Ovary (tissue), 9 donors: Measurements from ENCODE around the gene ERGIC2. TPM values are rescaled to one million over a fixed set of nuclear protein-coding genes. Genes with fewer than 3 reads are reported as not detected.

ENCODE experiments used
- DNase-seq, 5 donors: peaks; one replicate each; pipeline ENCODE4 v3.0.0-alpha.2; 2019 to 2020
- H3K27ac ChIP-seq, 2 donors: fragments of 200-600 bp; one replicate each; pipeline versions ENCODE4 v1.5.1 to v1.8.0; 2019 to 2022
- H3K27me3 ChIP-seq: fragments of 200-600 bp; one replicate; pipeline ENCODE4 v1.8.0; 2022
- H3K36me3 ChIP-seq: fragments of 200-600 bp; sonication (generic); one replicate; pipeline ENCODE4 v1.5.1; 2019
- H3K4me1 ChIP-seq: one replicate; pipeline ENCODE4 v1.8.1; 2013; ENCODE audit warnings: mild to moderate bottlenecking, moderate library complexity; ENCODE audit not compliant: insufficient read depth
- H3K4me3 ChIP-seq: fragments of 200-600 bp; sonication (generic); one replicate; pipeline ENCODE4 v1.5.1; 2017
- H3K9me3 ChIP-seq, 2 donors: fragments of 200-600 bp in 1 of 2; sonication (generic) in 1 of 2; one replicate each; pipeline versions ENCODE4 v1.5.1 to v1.8.1; 2013 to 2019; ENCODE audit warnings: mild to moderate bottlenecking in 1 of 2, moderate library complexity in 1 of 2
- EP300 ChIP-seq: sonication (generic); formaldehyde crosslinking; IDR thresholded peaks from one replicate; pipeline ENCODE4 v1.6.1; 2017; ENCODE audit warnings: antibody characterized with exemption
- POLR2A ChIP-seq: fragments of 450-650 bp; IDR thresholded peaks from one replicate; pipeline ENCODE4 v1.6.1; 2017; ENCODE audit warnings: antibody characterized with exemption, mild to moderate bottlenecking, moderate library complexity
- WGBS, 3 donors: extraction: QIAGEN DNeasy Blood & Tissue Kit in 1 of 3; methylation state at CpG; one replicate each; pipeline versions ENCODE4 v1.1.5 to v1.1.7; 2013 to 2017; 5-methylcytosine and 5-hydroxymethylcytosine counted together
- intact Hi-C, 4 donors: fragments of 100-400 bp; cut with DNase I; formaldehyde crosslinking; loops; one replicate each; pipeline versions ENCODE4 v1.11.0 to v1.15.1; 2022 to 2023
- polyA plus RNA-seq, 2 donors: library from polyadenylated mRNA; stranded (reverse); fragments of 200-250 nt in 1 of 2; fragments of 350-450 nt in 1 of 2; fragmentation: Illumina TruSeq in 1 of 2; extraction: RNeasy Lipid Tissue Mini Kit (QIAGEN cat#74804) in 1 of 2; gene quantifications; one replicate each; pipeline ENCODE4 v1.2.3, GENCODE V29; 2013 to 2014
- total RNA-seq, 7 donors: library from RNA; depleted of rRNA in 2 of 7; stranded (reverse); fragments of >200 nt in 2 of 7; fragmentation: NEBNext Ultra II Directional in 3 of 7; extraction: Animal tissue kit (Norgen Biotek cat#: 25700) in 3 of 7; gene quantifications; one replicate each; pipeline versions ENCODE4 v1.1.0 to v1.2.4, GENCODE V29; 2016 to 2023
- TF ChIP-seq, protein P1 (sequence below), 3 donors: fragments of 450-650 bp in 2 of 3; fragments of 200-600 bp in 1 of 3; IDR thresholded peaks; one replicate each; pipeline versions ENCODE4 v1.5.1 to v1.8.0; 2016 to 2022; ENCODE audit warnings: antibody characterized with exemption in 3 of 3, mild to moderate bottlenecking in 1 of 3
- donor health status: DM: no; HTN: no; CAD: no; lungs with moderate emphysema.
- donor health status: DM: no; HTN: no; CAD: no.
- donor health status: Bipolar disorder and iron deficiency.
- donor health status: DM: yes; HTN: yes; CAD: no.
- donor health status: DM: no; HTN: no; CAD: no.
- donor health status: DM: yes; HTN: yes; CAD: no.

The ERGIC2 gene
- total and polyA plus RNA-seq, 9 donors: 21.3 to 75.1 (median 53.6) TPM

DNA sequence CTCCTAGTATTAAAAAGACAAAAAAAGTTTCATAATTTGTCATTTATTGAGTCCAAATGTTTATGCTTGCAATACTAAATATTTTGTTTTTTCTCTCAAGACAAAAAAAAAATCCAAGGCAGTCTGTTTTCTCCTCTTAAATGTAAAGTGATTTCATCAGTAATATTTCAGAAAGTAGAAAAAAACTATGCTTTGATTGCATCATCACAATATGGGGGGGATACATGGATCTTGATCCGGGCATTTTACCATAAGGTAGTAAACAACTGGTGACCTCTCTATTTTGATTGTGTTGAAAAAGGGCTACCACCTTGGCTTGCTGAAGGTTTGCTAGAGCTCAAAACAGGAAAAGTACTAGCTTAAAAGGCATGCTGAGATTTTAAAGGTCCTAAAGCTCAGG lies 43.6 kb downstream of the ERGIC2 start:
- no peaks in the 10 kb centered on the region for H3K9me3 ChIP-seq
- no peak overlapping the region for H3K4me3 ChIP-seq
- no peak overlapping the region for H3K27ac ChIP-seq
- no peaks in the 10 kb centered on the region for H3K27me3 ChIP-seq
- intact Hi-C loops: no loop called here
- TF ChIP-seq EP300 (no peak), POLR2A (no peak)
- TF ChIP-seq, protein P1, sequence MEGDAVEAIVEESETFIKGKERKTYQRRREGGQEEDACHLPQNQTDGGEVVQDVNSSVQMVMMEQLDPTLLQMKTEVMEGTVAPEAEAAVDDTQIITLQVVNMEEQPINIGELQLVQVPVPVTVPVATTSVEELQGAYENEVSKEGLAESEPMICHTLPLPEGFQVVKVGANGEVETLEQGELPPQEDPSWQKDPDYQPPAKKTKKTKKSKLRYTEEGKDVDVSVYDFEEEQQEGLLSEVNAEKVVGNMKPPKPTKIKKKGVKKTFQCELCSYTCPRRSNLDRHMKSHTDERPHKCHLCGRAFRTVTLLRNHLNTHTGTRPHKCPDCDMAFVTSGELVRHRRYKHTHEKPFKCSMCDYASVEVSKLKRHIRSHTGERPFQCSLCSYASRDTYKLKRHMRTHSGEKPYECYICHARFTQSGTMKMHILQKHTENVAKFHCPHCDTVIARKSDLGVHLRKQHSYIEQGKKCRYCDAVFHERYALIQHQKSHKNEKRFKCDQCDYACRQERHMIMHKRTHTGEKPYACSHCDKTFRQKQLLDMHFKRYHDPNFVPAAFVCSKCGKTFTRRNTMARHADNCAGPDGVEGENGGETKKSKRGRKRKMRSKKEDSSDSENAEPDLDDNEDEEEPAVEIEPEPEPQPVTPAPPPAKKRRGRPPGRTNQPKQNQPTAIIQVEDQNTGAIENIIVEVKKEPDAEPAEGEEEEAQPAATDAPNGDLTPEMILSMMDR (IDR thresholded peaks at IDR 0.05): no peak
- 68 to 71% (median 71%) methylated on average over 1 of the region's 1 CpG for WGBS, 3 donors
- DNase-seq: no peak
- no peaks in the 10 kb centered on the region for H3K36me3 ChIP-seq
- no peaks in the 10 kb centered on the region for H3K4me1 ChIP-seq

DNA sequence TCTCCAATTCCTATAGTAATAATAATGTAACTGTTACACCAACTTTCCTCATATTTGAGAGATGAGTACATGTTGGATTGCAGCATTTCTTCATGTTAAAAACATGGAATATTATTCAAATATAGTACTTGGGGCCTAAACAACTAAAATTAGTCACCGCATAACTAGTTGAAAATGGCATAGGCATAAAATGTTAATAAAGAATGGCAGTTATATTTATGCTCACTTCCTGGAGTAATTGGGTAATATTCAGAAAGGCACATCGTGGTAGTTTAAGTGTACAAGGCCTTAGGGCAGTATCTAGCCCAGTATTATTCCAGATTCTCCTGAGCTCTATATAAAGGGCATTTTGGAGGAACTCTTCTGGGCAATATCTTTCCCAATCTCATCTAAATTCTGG lies 46.0 kb downstream of the ERGIC2 start:
- Histone ChIP-seq H3K27me3 (no peaks in the 10 kb centered on the region), H3K9me3 (no peaks in the 10 kb centered on the region), H3K4me3 (no peak overlapping the region), H3K36me3 (no peaks in the 10 kb centered on the region), H3K4me1 (no peaks in the 10 kb centered on the region), H3K27ac (no peak overlapping the region)
- intact Hi-C loops: no loop called here
- no peak for DNase-seq
- WGBS, 3 donors: 92 to 99% (median 94%) methylated on average over 2 of the region's 2 CpGs
- TF ChIP-seq POLR2A: no peak
- TF ChIP-seq, protein P1 (IDR thresholded peaks at IDR 0.05): no peak
- no peak for TF ChIP-seq EP300

DNA sequence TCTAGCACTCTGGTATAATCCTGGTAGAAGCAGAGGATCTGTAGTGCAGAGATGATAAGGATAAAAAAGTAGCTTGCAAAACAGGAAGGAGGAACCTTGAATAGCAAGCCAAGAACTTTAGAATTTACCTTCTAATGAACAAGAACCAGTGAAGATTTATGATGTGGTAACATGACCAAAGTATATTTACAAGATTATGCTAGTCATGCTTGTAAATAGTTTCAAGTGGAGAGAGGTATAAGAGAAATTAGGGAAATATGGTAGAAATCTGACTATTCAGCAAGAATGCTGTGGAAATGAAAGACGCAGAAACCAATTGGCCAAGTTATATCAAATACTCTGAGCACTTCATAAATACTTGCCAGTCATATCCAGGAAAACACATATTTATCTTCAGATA lies 47.8 kb downstream of the ERGIC2 start:
- no peaks in the 10 kb centered on the region for H3K36me3 ChIP-seq
- H3K4me1 ChIP-seq: no peaks in the 10 kb centered on the region
- no peak overlapping the region for H3K4me3 ChIP-seq
- DNase-seq: no peak
- no peak overlapping the region for H3K27ac ChIP-seq
- WGBS, 3 donors: 0% methylated on average over 1 of the region's 1 CpG
- H3K9me3 ChIP-seq: no peaks in the 10 kb centered on the region
- no peaks in the 10 kb centered on the region for H3K27me3 ChIP-seq
- intact Hi-C loops: no loop called here
- TF ChIP-seq, protein P1 (IDR thresholded peaks at IDR 0.05): no peak
- TF ChIP-seq POLR2A: no peak
- no peak for TF ChIP-seq EP300

DNA sequence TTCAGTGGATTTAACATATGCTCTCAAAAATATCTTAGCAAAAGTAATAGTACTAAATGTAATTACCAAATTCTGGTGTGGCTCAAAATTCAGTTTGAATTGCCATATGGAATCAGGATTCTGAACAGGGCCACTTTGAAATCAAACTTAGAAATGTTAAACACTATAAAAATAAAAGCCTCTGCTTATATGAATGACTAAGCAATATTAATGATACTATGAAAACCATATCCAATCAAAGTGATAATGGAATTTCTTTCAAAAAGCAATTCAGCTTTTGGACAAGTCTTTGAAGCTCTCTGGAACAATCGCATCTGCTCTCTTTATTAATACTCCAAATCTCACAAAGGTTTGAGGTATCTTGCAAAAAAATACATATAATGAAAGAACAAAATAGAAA lies 51.6 kb downstream of the ERGIC2 start:
- H3K36me3 ChIP-seq: no peaks in the 10 kb centered on the region
- no peak overlapping the region for H3K27ac ChIP-seq
- H3K27me3 ChIP-seq: no peaks in the 10 kb centered on the region
- no peak overlapping the region for H3K4me3 ChIP-seq
- intact Hi-C loops: no loop called here
- no peak for DNase-seq
- no peak for TF ChIP-seq POLR2A
- TF ChIP-seq, protein P1 (IDR thresholded peaks at IDR 0.05): no peak
- no peak for TF ChIP-seq EP300
- no peaks in the 10 kb centered on the region for H3K4me1 ChIP-seq
- no peaks in the 10 kb centered on the region for H3K9me3 ChIP-seq
- WGBS, 3 donors: 92 to 98% (median 94%) methylated on average over 1 of the region's 1 CpG

DNA sequence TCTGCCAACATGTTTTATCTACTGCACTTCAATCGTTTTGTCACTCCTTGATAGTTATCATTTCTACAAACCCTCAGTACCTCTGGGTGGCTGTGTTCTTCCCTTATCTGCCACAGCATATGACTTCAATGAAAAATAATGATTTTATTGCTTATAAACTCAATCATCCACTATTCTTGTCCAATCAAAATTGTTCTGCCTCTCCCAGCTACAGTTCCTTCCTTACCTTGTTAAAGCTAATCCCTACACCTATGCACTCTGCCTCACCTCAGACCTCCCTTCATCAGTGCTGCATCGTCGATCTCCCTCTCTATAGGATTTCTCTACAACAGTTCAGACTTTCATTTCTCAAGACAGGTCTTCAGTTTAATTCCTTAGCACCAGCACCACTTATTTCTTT lies 58.8 kb downstream of the ERGIC2 start:
- H3K36me3 ChIP-seq: no peaks in the 10 kb centered on the region
- no peak for TF ChIP-seq EP300
- TF ChIP-seq, protein P1 (IDR thresholded peaks at IDR 0.05): no peak
- H3K4me1 ChIP-seq: no peaks in the 10 kb centered on the region
- H3K27ac ChIP-seq: no peak overlapping the region
- no peak for DNase-seq
- intact Hi-C loops: no loop called here
- H3K4me3 ChIP-seq: no peak overlapping the region
- 93 to 95% (median 93%) methylated on average over 3 of the region's 3 CpGs for WGBS, 3 donors
- peaks cover 0 to 3% of the 10 kb centered on the region in 2 donors for H3K9me3 ChIP-seq
- no peaks in the 10 kb centered on the region for H3K27me3 ChIP-seq
